Mesenteric fat pad (tissue), 1 donor: ENCODE data around the gene MYH7B. TPM values are rescaled to one million over a fixed set of nuclear protein-coding genes. Genes with fewer than 3 reads are reported as not detected.

ENCODE experiments used
- DNase-seq: peaks from one replicate; pipeline ENCODE4 v3.0.0-alpha.2; 2020; ENCODE audit warnings: low spot score
- long read RNA-seq: library from polyadenylated mRNA; unstranded; transcript quantifications from one replicate; pipeline ENCODE4 v2.0.0, GENCODE V29; 2020
- total RNA-seq: library from RNA; stranded (reverse); fragmentation: NEBNext Ultra II Directional; extraction: Animal tissue kit (Norgen Biotek cat#: 25700); gene quantifications from one replicate; pipeline ENCODE4 v1.2.1, GENCODE V29; 2021
- donor health status: DM: yes; HTN: yes; CAD: no.

The MYH7B gene
- 0.06 TPM for total RNA-seq
- long read RNA-seq = 0 reads

- DNase-seq = peak; percentile 99
These were observed at the start of gene MYH7B, which contains the start of gene GSS for GRCh38 chr20:34955231-34956040. Gene MYH7B, plus strand, starts transcription at chr20:34955868. Its CDS starts 22,138 bp downstream, at chr20:34978006. Gene GSS, minus strand, starts transcription at chr20:34955806. Its CDS starts 3,954 bp downstream, at chr20:34951852.

DNA sequence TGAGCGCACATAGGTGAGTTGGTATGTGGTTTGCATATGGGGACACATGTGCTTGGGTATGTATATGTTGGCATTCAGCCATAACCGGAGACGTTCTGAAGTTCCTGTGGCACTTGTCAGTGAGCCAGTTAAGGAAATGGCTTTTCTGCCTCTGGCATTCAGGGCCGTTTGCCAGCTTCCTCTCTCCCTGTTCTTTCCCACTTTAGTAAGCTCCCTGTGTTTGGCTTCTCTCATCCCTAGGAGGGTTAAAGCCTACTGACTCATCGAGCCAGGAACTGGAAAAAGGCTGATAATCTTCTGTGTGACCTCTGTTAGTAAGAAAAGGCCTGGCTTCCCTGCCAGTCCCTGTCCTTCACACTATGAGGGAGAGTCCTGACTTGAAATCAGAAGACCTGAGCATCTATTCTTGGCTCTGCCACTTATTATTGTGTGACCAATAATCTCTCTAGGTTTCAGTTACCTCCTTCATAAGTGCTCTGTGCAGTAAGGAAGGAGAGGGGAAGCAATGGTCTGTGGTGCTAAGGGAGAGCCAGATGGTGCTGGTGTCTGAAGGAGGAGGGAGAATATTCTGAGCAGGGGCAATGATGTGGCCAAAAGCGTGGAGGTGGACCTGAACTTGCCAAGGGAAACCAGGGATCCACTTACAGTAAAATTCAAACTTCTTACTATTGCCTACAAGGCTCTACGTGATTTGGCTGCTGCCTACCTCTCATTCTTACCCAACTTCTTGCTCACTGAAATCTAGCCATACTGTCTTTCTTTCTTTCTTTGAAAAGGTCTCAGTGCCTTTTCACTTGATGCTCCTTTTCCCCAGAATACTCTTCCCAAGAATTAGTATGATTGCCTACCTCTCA, 47.8 kb upstream of the MYH7B start:
- DNase-seq = no peak

DNA sequence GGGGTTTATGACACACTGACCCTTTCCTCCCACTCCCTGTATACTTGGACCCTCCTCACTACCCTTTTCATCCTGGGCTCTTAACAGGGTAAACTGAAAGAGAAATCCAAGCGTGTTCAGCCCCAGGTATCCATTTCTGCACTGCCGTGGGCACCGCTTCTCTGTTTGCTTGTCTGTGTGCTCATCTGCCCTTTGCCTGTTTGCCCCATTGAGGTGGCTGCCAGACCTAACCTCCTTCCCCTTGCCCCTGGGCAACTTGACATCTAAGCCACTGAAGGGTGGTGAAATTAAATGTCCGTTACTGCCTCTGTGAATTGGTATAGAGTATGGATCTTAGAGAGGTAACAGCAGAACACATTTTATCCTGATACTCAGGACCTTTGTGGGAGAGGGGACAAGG, 40.5 kb upstream of the MYH7B start:
- DNase-seq = no peak

DNA sequence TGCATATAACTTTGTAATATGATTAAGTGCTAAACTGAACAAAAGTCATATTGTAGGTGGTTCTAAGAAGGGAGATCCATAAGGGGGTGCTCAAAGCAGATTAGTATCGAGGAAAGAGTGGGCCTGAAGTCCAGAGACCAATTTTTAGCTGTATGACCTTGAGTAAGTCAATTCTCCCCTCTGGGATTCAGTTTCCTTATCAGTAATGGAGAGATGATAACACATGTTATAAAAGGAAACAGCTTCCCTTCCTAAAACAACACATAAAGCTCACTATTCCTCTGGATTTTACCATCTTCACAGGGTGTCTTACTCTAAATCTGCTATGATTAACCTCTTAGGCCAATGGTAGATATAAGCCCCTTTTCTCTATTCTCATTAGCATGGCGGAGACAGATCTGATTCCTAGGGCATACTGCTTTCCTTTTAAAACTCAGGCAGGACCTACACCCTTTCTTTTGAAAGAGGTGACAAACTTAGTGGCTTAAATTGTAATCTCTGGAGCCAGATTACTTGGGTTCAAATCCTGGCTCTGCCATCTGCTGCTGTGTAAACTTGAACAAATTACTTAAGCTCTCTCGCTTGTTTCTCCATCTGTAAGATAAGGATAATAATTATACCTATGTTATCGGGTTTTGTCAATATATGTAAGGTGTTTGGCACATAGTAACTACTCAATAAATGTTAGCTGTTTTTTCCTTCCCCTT, 39.8 kb upstream of the MYH7B start:
- DNase-seq = no peak

GRCh38 chr20:34916774-34917354, 38.8 kb upstream of the MYH7B start:
- DNase-seq = no peak

DNA sequence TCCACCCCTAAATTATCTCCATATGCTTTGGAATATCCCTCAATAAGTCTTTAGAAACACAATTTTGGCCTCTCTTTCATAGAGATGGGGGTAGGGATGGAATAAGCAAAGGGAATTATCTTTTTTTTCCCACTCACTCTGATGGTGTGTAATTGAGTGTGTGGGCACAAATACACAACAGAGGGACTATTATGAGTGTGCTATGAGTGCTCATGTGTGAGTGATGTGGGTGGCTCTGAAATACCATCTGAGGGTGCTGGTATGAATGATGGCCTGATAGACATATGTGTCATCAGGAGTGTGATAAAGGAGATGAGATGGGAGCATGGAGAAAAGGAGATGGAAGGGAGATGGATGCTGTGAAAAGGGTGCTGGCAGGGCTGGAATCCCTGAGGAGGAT, 35.6 kb upstream of the MYH7B start:
- DNase-seq = no peak

DNA sequence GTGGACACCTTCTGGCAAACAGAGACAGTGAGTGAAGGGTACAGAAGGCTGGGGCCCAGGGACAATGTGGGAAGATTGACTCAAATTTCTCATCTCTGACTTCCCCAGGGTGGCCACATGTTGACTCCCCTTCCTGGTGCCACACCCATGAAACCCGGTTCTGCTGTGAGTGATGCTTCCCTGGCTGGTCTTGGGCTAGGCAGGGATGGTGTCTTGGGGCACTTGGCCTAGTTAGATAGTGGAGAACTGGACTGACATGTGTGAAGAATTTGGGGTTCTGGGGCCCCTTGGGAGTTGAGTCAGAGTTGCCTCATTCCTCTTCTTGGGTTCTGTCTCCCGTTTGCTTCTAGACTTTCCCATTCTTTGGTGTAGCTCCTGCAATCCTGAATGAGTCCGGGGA, 34.2 kb upstream of the MYH7B start:
- no peak for DNase-seq

- DNase-seq = no peak
These were observed 32.9 kb upstream of the MYH7B start for GRCh38 chr20:34922654-34923381.

DNA sequence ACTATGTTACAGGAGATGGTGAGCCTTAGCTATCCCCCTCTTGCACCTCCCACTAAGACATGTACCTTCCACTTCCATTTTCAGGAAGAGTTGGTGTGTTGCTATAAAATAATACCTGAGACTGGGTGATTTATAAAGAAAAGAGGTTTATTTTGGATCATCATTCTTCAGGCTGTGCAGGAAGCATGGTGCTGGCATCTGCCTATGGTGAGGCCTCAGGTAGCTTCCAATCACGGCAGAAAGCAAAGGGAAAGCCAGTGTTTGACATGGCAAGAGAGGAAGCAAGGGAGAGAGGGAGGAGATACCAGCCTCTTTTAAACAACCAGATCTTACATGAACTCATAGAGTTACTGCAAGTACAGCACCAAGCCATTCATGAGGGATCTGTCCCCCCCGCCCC, 32.3 kb upstream of the MYH7B start:
- DNase-seq = no peak

DNA sequence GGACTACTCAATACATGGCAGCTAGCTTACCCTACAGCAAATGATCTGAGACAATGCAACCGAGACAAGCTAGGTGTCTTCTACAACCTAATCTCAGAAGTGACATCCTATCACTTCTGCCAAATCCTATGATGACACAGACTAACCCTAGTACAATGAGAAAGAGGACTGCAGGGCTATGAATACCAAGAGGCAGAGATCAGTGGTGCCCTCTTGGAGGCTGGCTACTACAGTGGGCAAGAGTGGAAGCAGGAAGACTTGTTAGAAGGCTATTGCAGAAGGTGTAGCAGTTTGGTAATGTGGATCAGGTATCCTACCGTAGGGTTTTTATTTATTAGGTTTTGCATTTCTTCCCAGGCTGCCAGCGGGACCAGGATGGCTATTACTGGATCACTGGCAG, 30.3 kb upstream of the MYH7B start:
- DNase-seq = no peak

DNA sequence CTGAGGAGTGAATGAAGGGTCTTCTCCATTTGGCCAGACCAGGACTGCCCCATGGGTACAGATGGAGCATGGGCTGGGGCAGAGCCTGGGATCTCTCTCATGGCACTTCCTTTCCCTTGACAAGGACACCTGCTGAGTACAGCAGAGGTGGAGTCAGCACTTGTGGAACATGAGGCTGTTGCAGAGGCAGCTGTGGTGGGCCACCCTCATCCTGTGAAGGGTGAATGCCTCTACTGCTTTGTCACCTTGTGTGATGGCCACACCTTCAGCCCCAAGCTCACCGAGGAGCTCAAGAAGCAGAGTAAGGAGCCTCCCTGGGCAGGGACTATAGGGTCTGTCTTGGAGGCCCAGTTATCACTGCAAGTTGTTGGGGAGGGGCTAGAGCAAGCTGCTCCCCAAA, 29.7 kb upstream of the MYH7B start:
- DNase-seq = no peak

- DNase-seq = no peak
These were observed 29.1 kb upstream of the MYH7B start for GRCh38 chr20:34926581-34926980.

- DNase-seq = no peak
These were observed 27.9 kb upstream of the MYH7B start for GRCh38 chr20:34927736-34928135.

- DNase-seq = no peak
These were observed 27.3 kb upstream of the MYH7B start for GRCh38 chr20:34928411-34928810.

- no peak for DNase-seq
These were observed 23.9 kb upstream of the MYH7B start for GRCh38 chr20:34931771-34932170.

DNA sequence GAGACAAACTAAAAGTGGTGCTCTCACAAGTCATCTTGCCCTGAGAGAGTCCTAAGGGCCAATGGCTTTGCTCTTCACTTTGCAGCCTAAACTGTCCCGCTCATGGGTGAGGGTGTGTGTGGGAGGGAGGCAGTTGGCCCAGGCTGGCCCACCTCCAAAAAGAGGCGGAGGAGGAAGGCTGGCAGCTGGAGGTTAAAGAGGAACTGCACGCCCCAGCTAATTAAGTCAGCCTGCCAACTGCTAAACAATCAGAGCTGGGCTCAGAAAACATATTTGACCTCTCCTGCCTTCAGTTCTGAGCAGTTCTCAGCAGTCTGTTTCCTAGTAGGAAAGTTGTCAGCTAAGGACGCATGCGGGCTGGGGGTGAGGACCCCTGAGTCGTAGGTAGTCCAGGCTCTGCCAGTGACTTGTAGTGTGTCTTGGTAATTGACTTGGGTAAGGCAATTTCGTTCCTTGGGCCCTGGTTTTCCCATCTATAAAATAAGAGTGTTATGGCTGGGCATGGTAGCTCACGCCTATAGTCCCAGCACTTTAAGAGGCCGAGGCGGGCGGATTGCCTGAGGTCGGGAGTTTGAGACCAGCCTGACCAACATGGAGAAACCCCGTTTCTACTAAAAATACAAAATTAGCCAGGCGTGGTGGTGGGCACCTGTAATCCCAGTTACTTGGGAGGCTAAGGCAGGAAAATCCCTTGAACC, 17.1 kb upstream of the MYH7B start:
- no peak for DNase-seq

GRCh38 chr20:34940081-34940481, 15.6 kb upstream of the MYH7B start:
- DNase-seq = no peak

- no peak for DNase-seq
These were observed 14.4 kb upstream of the MYH7B start for GRCh38 chr20:34941226-34941625.

DNA sequence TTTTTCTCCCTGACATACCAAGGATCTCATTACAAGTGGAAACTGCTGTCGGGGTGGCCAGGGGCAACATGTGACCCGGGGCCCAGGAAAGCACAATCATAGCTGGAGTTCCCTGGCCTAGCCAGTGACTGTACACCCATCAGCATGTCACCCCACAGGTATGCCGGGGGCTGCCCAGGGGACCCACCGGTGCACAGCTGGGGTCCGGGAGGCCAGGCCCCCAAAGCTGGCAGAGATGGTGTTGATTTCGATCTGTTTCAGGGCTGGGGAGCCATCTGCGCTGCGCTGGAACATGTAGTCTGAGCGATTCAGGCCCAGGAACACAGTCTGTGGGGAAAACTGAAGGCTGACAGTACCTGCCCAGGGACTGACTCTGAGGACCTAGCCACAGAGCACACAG, 13.4 kb upstream of the MYH7B start:
- no peak for DNase-seq
